GM08714 (cell line): ENCODE measurements around the gene PRDM16.

ENCODE experiments used
- H3K4me3 ChIP-seq: fragments of 200-500 bp; sonication (Bioruptor generic); 2 replicates; pipeline ENCODE4 v1.5.1; 2014; ENCODE audit warnings: mild to moderate bottlenecking, low read length, inconsistent platforms
- ZNF274 ChIP-seq: IDR thresholded peaks from 2 replicates; pipeline ENCODE4 v1.6.1; 2012; ENCODE audit warnings: mild to moderate bottlenecking, low read depth, low read length

PRDM16 gene

GRCh38 chr1:3167255-3167654 is 98.3 kb downstream of the PRDM16 start:
- TF ChIP-seq ZNF274: no peak
- no peak overlapping the region for H3K4me3 ChIP-seq

GRCh38 chr1:3168678-3169077 is 99.7 kb downstream of the PRDM16 start:
- no peak overlapping the region for H3K4me3 ChIP-seq
- no peak for TF ChIP-seq ZNF274

DNA sequence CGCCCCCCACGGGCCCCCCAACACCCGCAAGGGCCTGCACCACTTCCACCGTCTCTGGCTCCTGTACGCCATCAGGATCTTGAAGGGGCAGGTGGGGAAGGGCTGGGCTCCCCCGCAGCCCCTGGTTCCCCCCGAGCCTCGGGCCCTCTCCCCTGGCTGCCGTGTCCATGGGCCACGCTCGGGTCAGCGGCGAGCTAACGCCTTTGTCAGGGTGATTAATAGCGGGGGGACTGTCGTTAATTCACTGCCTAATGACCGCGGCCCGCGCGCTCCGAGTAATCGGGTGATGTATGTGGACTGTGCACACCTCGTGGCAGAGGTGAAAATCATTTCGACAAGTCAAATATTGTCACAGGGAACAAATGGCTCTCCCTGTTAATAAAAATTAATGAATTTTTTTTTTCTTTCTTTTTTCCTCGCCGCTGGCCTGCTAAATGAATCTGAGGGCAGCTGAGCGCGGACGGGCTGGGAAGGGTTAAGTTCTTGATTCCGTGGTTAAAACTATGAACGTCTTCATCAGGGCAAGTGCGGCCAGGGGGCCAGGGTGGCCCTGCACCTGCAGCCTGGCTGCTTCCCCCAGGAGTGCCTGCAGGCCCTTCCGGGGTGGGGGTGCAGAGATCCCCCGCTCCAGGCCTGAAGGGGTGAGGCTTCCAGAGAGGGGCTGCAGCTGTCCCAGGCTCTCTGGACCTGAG is 100.8 kb downstream of the PRDM16 start:
- TF ChIP-seq ZNF274: no peak
- H3K4me3 ChIP-seq: no peak overlapping the region

DNA sequence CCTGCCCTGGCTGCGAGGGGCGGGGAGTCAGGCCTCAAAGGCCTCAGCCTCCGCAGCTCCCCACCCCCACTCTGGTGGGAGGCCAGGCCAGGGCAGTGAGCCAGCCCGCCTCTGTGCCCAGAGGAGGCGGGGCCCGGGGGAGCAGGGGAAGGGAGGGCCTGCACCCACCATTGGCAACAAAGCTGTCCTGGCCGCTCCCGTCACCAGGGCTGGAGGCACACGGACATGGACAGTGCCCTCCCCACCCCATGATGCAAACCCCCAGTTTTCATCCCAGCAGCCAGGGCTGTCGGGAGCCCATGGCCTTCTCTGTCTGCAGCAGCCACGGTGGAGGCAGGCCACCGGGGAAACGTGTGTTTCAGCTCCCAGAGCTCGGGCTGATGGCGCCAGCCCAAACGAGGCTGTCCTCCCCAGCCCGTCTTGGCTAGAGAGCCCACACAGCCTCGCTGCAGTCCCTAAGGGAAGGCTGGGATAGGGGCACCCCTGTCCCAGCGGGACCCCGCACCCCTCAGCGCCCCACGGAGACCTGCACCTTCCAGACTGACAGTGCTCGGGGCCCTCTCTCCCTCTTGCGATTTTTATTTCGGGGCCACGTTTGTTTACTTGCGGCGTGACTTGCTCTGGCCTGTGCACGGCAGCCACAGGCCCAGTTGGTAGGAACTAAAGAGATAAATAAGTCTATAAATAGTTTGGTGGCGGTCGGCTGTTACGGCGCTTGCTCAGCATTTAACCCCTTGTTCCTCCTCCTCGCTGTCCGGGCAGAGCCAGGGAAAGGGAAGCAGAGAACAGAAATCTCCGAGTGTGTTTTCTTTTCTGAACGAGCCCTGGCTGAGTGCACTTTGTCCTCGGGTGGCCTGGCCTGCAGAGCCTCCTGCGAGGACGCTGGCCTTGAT is 101.8 kb downstream of the PRDM16 start:
- TF ChIP-seq ZNF274: no peak
- H3K4me3 ChIP-seq: no peak overlapping the region

DNA sequence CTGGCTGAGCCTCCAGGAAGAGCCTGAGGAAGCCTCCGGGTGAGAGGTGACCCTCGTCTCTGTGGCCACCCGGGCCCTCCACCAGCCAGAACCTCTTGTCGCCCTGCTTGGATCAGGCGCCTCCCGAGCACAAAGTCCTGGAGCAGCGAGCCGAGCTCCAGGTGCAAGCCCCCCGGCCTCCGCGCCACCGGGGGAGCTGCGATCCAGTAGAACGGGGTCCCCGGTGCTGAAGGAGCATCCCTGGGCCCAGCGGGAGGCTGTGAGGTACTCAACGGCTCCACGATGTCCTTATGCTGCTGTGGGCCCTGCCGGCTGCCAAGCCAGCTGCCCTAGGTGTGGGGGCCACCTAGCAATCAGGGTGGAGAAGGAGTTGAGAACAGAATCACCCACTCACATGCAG is 102.8 kb downstream of the PRDM16 start:
- H3K4me3 ChIP-seq: no peak overlapping the region

GRCh38 chr1:3172431-3173380 is 103.7 kb downstream of the PRDM16 start:
- no peak overlapping the region for H3K4me3 ChIP-seq
- no peak for TF ChIP-seq ZNF274

More for the DNA sequence above, 102.8 kb downstream of the PRDM16 start:
- TF ChIP-seq ZNF274: no peak

GRCh38 chr1:3173381-3173980 is 104.5 kb downstream of the PRDM16 start:
- no peak overlapping the region for H3K4me3 ChIP-seq
- no peak for TF ChIP-seq ZNF274

GRCh38 chr1:3174487-3175247 is 105.7 kb downstream of the PRDM16 start:
- no peak overlapping the region for H3K4me3 ChIP-seq
- TF ChIP-seq ZNF274: no peak

- no peak overlapping the region for H3K4me3 ChIP-seq
- TF ChIP-seq ZNF274: no peak
Measured at GRCh38 chr1:3175486-3175885, 106.5 kb downstream of the PRDM16 start.

GRCh38 chr1:3176028-3176427 is 107.0 kb downstream of the PRDM16 start:
- TF ChIP-seq ZNF274: no peak
- no peak overlapping the region for H3K4me3 ChIP-seq

DNA sequence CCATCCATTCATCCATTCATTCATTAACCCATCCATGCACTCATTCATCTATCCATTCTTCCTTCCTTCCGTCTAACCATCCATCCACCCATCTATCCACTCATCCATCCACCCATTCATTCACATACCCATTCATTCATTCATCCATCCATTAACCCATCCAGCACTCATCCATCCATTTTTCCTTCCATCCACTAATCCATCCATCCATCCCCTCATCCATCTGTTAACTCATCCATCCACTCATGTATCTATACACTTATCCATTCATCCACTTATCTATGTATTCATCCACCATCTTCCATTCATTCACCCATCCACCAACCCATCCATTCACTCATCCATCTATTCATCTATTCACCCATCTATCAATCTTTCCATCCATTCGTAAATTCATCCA is 107.8 kb downstream of the PRDM16 start:
- no peak overlapping the region for H3K4me3 ChIP-seq
- no peak for TF ChIP-seq ZNF274

DNA sequence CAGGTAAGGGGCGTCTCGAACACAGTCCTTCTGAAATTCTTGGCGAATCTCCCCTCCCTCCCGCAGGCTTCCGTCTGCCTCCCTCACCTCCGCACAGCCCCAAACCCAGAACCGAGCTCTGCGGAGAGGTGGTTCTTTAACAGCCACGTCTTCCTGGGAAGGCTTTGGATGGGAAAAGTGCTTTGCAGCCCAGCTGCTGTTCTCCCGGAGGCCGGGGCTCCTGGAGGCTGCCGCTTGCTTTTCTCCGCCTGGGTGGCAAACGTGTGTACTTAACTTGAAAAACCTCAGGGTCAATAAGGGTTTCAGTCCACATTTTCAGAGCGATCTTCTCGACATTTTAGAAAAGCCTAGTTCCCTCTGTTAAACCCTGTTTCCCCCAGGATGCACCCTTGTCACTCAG is 109.3 kb downstream of the PRDM16 start:
- H3K4me3 ChIP-seq: no peak overlapping the region
- TF ChIP-seq ZNF274: no peak

DNA sequence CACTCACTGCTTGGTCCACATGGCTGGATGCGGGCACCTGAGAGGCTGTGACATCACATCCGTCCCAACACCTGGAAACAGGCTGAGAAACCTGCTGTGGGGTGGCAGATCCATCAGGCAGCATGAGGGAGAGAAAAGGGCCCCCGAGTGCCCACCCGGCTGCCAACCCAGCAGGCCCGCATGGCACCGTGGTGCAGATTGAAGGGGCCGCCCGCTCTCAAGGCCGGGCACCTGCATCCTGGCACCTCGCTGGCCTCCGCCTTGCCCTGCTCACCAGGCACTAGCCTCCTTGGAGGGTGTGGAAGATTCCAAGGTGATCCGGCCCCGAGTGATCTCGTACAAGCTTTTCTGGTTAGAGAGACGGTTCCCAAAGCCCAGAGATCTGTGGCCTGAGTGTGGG is 110.5 kb downstream of the PRDM16 start:
- TF ChIP-seq ZNF274: no peak
- H3K4me3 ChIP-seq: no peak overlapping the region
